Camera-type eye (tissue), 1 donor: ENCODE measurements around the gene RXRG. TPM values are rescaled to one million over a fixed set of nuclear protein-coding genes. Genes with fewer than 3 reads are reported as not detected.

Source experiments
- total RNA-seq: library from RNA; depleted of rRNA; stranded (reverse); fragments of >200 nt; gene quantifications from one replicate; pipeline ENCODE4 v1.2.3, GENCODE V29; 2014

RXRG gene
- total RNA-seq: 83.8 TPM

DNA sequence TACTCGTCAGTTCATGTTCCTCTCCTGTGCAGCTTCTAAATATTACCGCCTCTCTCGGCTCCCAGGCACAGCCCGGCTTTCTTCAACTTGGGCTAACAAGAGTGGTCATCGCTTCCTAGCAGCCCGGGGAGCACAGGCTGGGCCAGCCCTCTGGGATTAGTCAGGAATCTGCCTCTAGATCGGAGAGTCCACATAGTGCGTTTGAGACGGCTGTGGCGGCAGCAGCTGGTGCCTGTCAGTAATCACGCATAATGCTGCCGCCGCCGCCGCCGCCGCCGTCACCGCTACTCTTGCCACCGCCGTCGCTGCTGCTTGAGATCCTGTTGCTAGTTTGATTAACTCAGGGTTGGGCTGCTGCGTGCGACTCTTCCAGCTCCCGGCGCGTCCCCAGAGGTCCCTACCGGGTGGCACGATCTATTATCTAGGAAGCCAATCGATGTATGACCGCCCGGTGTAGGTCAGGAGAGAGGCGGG, at the start of gene RXRG:
RXRG (minus strand) TSS at position 230 of the 474 bp plus-strand sequence. CDS start 233 bp downstream, outside the sequence.

DNA sequence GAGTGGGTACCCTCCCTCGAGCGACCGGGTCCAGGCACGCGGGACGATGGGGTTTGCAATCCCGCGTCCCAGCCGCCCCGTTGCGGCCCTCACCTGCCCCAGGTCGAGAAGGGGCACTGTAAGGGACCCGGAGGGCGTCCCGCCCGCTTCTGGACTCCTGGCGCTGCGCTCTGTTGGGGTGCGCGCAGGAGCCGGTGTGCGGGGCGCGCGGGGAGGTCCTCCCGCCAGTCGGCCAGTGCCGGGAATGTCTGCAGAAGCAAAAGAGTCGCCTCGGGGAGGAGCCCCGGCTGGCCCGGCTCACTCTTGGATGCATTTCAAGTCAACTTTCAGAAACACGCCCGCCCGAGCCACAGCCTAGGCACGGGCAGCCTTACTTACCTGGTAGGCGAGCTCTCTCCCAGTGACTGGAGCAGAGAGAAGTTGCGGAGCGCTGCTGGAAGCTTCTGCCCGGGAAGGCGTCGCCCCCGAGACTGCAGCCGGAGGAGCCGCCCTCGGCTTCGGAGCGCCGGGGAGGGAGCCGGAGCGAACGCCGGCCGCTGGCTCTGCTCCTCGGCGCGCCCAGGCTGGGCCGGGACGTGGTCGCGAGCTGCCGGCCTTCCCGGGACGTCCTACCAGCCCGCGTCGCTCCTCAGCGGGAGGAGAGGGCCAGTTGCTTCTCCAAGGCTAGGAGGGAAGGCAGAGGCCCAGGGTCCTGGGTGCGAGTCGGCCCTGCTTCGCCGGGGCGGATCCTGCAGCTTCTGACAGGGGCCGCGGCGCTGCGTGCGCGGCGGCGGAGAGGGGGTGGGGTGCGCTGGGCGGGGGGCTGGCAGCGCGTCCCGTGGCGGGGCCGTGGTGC, 88.7 kb downstream of the RXRG start, which contains the start of gene LMX1A:
LMX1A (minus strand) TSS at position 739 of the 835 bp plus-strand sequence. CDS start 1,156 bp downstream, outside the sequence.

Other genes with a start within 250 kb of the RXRG start
- gene LMX1A, start 88.4 kb downstream of the RXRG start, total RNA-seq: 9.6 TPM
- 0.27 TPM for gene LRRC52, start 98.9 kb upstream of the RXRG start, total RNA-seq
- gene MGST3, start 186.1 kb upstream of the RXRG start, total RNA-seq: 73.8 TPM